ENCODE data around the gene TLR4.

The TLR4 gene

GRCh38 chr9:117746263-117746662 lies 42.1 kb downstream of the TLR4 start:
- DNase-seq, result peak; percentile 16

- peak; percentile 96 for DNase-seq
These were observed 43.3 kb downstream of the TLR4 start for GRCh38 chr9:117747386-117747970.

GRCh38 chr9:117750401-117750800 lies 46.2 kb downstream of the TLR4 start:
- no peak for DNase-seq

GRCh38 chr9:117752894-117753293 lies 48.7 kb downstream of the TLR4 start:
- DNase-seq, result no peak

GRCh38 chr9:117757561-117758190 lies 53.5 kb downstream of the TLR4 start:
- peak; percentile 37 for DNase-seq

GRCh38 chr9:117763314-117763713 lies 59.1 kb downstream of the TLR4 start:
- DNase-seq, result no peak

GRCh38 chr9:117768750-117769395 lies 64.7 kb downstream of the TLR4 start:
- peak; percentile 73 for DNase-seq

GRCh38 chr9:117771136-117771535 lies 66.9 kb downstream of the TLR4 start:
- peak; percentile 96 for DNase-seq

- DNase-seq, result peak; percentile 89
These were observed 68.8 kb downstream of the TLR4 start for GRCh38 chr9:117772960-117773359.

Data from NCI-H69 (cell line).